H7 (cell line): Measurements from ENCODE around the gene ALDH16A1. TPM values are rescaled to one million over a fixed set of nuclear protein-coding genes. Genes with fewer than 3 reads are reported as not detected.
"Not testable (repeated sequence)": the region's sequence is repeated elsewhere in the genome, so short reads cannot be mapped to it uniquely, and the experiment has no call there.

Source experiments
- DNase-seq: peaks from one replicate; pipeline ENCODE4 v3.0.0; 2012
- H3K27me3 ChIP-seq: 2 replicates; pipeline ENCODE4 v1.6.0; 2011; ENCODE audit warnings: mild to moderate bottlenecking, low read length; ENCODE audit not compliant: control insufficient read depth, insufficient read depth
- H3K36me3 ChIP-seq: replicated peaks from 2 replicates; pipeline ENCODE4 v1.5.1; 2011; ENCODE audit warnings: low read length; ENCODE audit not compliant: control insufficient read depth, insufficient read depth
- H3K4me3 ChIP-seq: 2 replicates; pipeline ENCODE4 v1.5.1; 2011; ENCODE audit warnings: low read depth, mild to moderate bottlenecking, control low read depth, low read length, moderate library complexity; ENCODE audit not compliant: insufficient read depth
- total RNA-seq: library from RNA; depleted of rRNA; stranded (reverse); fragments of >200 nt; shearing (Covaris generic); gene quantifications from 2 replicates; pipeline ENCODE4 v1.2.3, GENCODE V29; 2014

ALDH16A1 gene
- total RNA-seq, 1 experiment from 2014 or later, result 62.2 TPM

DNA sequence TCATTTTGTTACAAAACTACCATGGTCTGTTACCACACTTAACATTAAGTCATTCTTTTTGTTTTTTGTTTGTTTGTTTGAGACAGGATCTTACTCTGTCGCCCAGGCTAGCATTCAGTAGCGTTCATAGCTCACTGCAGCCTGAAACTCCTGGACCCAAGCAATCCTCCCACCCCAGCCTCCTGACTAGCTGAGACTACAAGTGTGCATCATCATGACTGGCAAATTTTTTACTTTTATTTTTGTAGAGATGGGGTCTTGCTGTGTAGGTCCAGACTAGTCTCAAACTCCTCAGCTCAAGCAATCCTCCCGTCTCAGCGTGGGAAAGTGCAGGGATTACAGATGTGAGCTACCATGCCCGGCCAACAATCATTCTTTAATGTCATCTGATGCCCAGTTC lies 3.3 kb downstream of the ALDH16A1 start:
- Histone ChIP-seq H3K27me3 (no peaks in the 10 kb centered on the region), H3K36me3 (no peaks in the 10 kb centered on the region; the same call in 1 of the 2 replicates), H3K4me3 (no peak overlapping the region)
- no peak for DNase-seq

- peak; percentile 17 for DNase-seq
- Histone ChIP-seq H3K27me3 (no peaks in the 10 kb centered on the region), H3K36me3 (no peaks in the 10 kb centered on the region; the same call in 1 of the 2 replicates), H3K4me3 (no peak overlapping the region)
These were observed 5.5 kb downstream of the ALDH16A1 start for GRCh38 chr19:49458567-49458903.

DNA sequence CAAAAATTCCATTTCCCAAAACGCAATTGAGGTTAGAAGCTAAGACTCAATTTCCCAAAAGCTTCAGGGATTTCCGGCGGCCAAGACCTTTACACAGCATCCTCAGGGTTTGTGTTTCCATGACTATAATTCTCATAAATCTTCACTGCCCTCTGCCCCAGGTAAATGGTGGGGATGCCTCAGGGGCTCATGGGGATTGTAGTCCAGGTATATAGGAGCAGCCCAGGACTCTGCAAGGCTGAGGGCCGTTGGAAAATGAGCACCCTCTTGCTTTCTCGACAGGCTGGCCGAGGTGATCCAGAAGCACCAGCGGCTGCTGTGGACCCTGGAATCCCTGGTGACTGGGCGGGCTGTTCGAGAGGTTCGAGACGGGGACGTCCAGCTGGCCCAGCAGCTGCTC lies 6.4 kb downstream of the ALDH16A1 start:
- H3K36me3 ChIP-seq, result no peaks in the 10 kb centered on the region; the same call in 1 of the 2 replicates
- DNase-seq, result peak; percentile 54
- H3K27me3 ChIP-seq, result no peaks in the 10 kb centered on the region
- no peak overlapping the region for H3K4me3 ChIP-seq

GRCh38 chr19:49461130-49461529 lies 8.1 kb downstream of the ALDH16A1 start:
- H3K27me3 ChIP-seq, H3K36me3 ChIP-seq, DNase-seq, H3K4me3 ChIP-seq: not testable (repeated sequence)

DNA sequence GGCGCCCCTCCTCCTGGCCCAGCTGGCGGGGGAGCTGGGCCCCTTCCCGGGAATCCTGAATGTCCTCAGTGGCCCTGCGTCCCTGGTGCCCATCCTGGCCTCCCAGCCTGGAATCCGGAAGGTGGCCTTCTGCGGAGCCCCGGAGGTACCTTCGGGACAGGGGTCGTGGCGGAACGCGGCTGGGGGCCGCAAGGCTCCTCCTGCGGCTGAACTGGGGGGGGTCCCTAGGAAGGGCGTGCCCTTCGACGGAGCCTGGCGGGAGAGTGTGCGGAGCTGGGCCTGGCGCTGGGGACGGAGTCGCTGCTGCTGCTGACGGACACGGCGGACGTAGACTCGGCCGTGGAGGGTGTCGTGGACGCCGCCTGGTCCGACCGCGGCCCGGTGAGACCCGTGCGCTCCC lies 8.6 kb downstream of the ALDH16A1 start:
- Histone ChIP-seq H3K4me3 (no peak overlapping the region), H3K36me3 (no peaks in the 10 kb centered on the region; the same call in none of the 2 replicates), H3K27me3 (no peaks in the 10 kb centered on the region)
- DNase-seq, result peak; percentile 69

DNA sequence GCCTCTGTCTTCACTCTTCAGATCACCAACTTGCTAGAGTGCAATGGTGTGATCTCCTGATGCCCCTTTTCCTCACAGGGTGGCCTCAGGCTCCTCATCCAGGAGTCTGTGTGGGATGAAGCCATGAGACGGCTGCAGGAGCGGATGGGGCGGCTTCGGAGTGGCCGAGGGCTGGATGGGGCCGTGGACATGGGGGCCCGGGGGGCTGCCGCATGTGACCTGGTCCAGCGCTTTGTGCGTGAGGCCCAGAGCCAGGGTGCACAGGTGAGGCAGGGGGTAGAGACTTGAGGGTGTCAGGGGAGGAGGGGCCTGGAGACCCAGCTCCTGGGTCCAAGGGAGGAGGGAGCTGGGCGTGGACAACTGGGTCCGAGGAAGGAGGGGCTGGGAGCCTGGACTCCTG lies 9.5 kb downstream of the ALDH16A1 start:
- H3K36me3 ChIP-seq, result no peaks in the 10 kb centered on the region; the same call in none of the 2 replicates
- H3K4me3 ChIP-seq, result no peak overlapping the region
- DNase-seq, result peak; percentile 46
- no peaks in the 10 kb centered on the region for H3K27me3 ChIP-seq

- H3K27me3 ChIP-seq, result no peaks in the 10 kb centered on the region
- H3K36me3 ChIP-seq, result no peaks in the 10 kb centered on the region; the same call in none of the 2 replicates
- H3K4me3 ChIP-seq, result no peak overlapping the region
- DNase-seq, result peak; percentile 52
These were observed 11.1 kb downstream of the ALDH16A1 start for GRCh38 chr19:49463960-49464740.

DNA sequence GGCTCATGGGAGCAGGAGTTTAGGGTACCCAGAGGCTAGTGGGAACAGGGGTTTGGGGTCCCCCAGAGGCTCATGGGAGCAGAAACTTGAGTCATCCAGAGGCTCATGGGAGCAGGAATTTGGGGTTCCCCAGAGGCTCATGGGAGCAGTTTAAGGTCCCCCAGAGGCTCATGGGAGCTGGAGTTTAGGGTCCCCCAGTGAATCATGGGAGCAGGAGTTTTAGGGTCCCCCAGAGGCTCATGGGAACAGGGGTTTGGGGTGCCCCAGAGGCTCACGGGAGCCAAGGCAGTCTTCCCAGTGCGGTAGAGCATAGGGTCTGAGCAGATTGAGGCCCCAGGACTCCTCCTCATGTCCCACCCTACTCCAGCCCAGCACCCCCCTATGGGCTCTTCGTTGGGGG lies 12.3 kb downstream of the ALDH16A1 start:
- Histone ChIP-seq H3K36me3 (peaks cover 3% of the 10 kb centered on the region), H3K27me3 (no peaks in the 10 kb centered on the region), H3K4me3 (no peak overlapping the region)
- no peak for DNase-seq

GRCh38 chr19:49468199-49468598 lies 15.2 kb downstream of the ALDH16A1 start:
- peaks cover 3% of the 10 kb centered on the region for H3K36me3 ChIP-seq
- no peaks in the 10 kb centered on the region; the same call in 1 of the 2 replicates for H3K27me3 ChIP-seq
- peak; percentile 45 for DNase-seq
- H3K4me3 ChIP-seq, result no peak overlapping the region

- peaks cover 1% of the 10 kb centered on the region for H3K27me3 ChIP-seq
- DNase-seq, result peak; percentile 91
- H3K36me3 ChIP-seq, result peaks cover 3% of the 10 kb centered on the region
- H3K4me3 ChIP-seq, result no peak overlapping the region
These were observed 15.9 kb downstream of the ALDH16A1 start for GRCh38 chr19:49468746-49469447.

- Histone ChIP-seq H3K27me3 (peaks cover 6% of the 10 kb centered on the region), H3K36me3 (peaks cover 3% of the 10 kb centered on the region), H3K4me3 (no peak overlapping the region)
- DNase-seq, result peak; percentile 70
These were observed 17.0 kb downstream of the ALDH16A1 start for GRCh38 chr19:49469828-49470614.

- Histone ChIP-seq H3K27me3 (peaks cover 11% of the 10 kb centered on the region), H3K4me3 (no peak overlapping the region), H3K36me3 (peaks cover 3% of the 10 kb centered on the region)
- peak; percentile 4 for DNase-seq
These were observed 17.6 kb downstream of the ALDH16A1 start for GRCh38 chr19:49470615-49470978.

DNA sequence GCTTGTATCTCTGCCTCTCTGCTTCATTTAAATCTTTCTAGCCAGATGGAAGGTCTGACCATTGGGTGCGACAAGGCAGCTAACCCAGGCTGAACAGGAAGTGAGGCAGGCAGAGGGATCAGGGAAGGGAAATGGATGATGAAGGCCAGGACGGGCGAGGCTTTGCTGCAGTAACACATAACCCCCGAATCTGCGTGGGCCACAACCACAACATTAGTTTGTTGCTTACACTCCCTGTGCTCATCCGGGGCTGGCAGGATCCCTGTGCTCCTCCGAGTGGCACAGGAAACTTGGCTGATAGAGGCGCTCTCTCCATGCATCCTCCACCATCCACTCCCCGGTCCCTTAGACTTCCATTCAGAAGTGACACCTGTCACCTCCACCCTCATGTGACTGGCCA lies 19.9 kb downstream of the ALDH16A1 start:
- Histone ChIP-seq H3K36me3 (peaks cover 3% of the 10 kb centered on the region), H3K27me3 (peaks cover 11% of the 10 kb centered on the region), H3K4me3 (no peak overlapping the region)
- DNase-seq, result peak; percentile 30

GRCh38 chr19:49473501-49473867 lies 20.5 kb downstream of the ALDH16A1 start:
- H3K4me3 ChIP-seq, H3K36me3 ChIP-seq, DNase-seq: not testable (repeated sequence)
- peaks cover 11% of the 10 kb centered on the region for H3K27me3 ChIP-seq
